ENCODE data around the gene LTBR.

DNA sequence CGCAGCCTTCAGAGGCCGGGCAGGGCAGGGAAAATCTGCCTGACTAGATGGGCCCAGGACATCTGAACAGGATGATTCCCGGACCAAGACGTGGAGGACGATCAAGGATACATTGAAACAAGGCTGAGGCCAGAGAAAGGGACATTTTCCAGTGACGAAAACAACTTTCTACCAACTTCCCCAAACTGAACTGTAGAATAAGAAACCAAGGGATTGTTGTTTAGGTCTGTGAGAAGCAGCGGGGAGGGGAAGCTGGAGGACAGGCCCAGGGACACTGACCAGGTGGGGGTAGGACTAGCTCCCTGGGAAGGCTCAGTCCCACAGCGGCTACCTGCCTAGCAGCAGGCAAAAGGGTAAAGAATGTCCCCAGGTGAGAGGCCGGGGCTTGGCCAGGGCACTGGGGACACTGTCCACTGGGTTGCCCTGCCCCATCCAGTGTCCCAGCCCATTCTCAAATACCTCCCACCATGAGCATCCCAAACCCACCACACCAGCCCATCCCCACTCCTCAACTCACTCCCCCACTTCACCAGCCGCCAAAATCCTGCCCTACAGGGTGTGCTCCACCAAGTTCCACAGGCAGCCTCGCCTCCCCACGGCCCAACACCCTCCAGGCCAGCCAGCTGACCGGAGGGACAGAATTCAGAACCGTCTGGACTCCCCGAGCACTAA is 43.1 kb upstream of the LTBR start:
- TF ChIP-seq, protein P1, sequence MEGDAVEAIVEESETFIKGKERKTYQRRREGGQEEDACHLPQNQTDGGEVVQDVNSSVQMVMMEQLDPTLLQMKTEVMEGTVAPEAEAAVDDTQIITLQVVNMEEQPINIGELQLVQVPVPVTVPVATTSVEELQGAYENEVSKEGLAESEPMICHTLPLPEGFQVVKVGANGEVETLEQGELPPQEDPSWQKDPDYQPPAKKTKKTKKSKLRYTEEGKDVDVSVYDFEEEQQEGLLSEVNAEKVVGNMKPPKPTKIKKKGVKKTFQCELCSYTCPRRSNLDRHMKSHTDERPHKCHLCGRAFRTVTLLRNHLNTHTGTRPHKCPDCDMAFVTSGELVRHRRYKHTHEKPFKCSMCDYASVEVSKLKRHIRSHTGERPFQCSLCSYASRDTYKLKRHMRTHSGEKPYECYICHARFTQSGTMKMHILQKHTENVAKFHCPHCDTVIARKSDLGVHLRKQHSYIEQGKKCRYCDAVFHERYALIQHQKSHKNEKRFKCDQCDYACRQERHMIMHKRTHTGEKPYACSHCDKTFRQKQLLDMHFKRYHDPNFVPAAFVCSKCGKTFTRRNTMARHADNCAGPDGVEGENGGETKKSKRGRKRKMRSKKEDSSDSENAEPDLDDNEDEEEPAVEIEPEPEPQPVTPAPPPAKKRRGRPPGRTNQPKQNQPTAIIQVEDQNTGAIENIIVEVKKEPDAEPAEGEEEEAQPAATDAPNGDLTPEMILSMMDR (IDR thresholded peaks at IDR 0.05; ENCODE audit: insufficient read depth, low read depth, low read length) = no peak
- no peak for TF ChIP-seq EZH2 (IDR thresholded peaks at IDR 0.05; ENCODE audit: insufficient read depth, low read length)
